MM.1S (cell line): ENCODE measurements around the gene TUFM.

Experiments
- DNase-seq: peaks from one replicate; pipeline ENCODE4 v3.0.0-alpha.2; 2015
- H2AFZ ChIP-seq: fragments of 300-600 bp; sonication (generic); 2 replicates; pipeline ENCODE4 v1.6.0; 2016; ENCODE audit warnings: antibody characterized with exemption, low read length
- H3F3A ChIP-seq: fragments of 300-600 bp; sonication (generic); 2 replicates; pipeline ENCODE4 v1.6.1; 2016; ENCODE audit warnings: mild to moderate bottlenecking, antibody characterized with exemption, low read length, moderate library complexity, mixed read lengths; ENCODE audit not compliant: insufficient read depth
- H3K27ac ChIP-seq: fragments of 300-600 bp; sonication (generic); 2 replicates; pipeline ENCODE4 v1.5.1; 2016; ENCODE audit warnings: mild to moderate bottlenecking, low read length
- H3K27me3 ChIP-seq: fragments of 300-600 bp; sonication (generic); replicated peaks from 2 replicates; pipeline ENCODE4 v1.6.0; 2016; ENCODE audit warnings: low read length; ENCODE audit not compliant: insufficient read depth
- H3K36me3 ChIP-seq: fragments of 300-600 bp; sonication (generic); replicated peaks from 2 replicates; pipeline ENCODE4 v1.6.1; 2016; ENCODE audit warnings: mild to moderate bottlenecking, low read length, mixed read lengths; ENCODE audit not compliant: insufficient read depth
- H3K4me1 ChIP-seq: fragments of 300-600 bp; sonication (generic); 2 replicates; pipeline ENCODE4 v1.6.1; 2016; ENCODE audit warnings: low read length, mixed read lengths
- H3K4me2 ChIP-seq: fragments of 300-600 bp; sonication (generic); 2 replicates; pipeline ENCODE4 v1.6.0; 2016; ENCODE audit warnings: low read depth, low read length
- H3K4me3 ChIP-seq: fragments of 300-600 bp; sonication (generic); 2 replicates; pipeline ENCODE4 v1.5.1; 2016; ENCODE audit warnings: low read length, mixed read lengths
- H3K79me2 ChIP-seq: fragments of 300-600 bp; sonication (generic); 2 replicates; pipeline ENCODE4 v1.6.1; 2016; ENCODE audit warnings: mixed run types, low read length, mixed read lengths
- H3K9ac ChIP-seq: fragments of 300-600 bp; sonication (generic); 2 replicates; pipeline ENCODE4 v1.6.1; 2016; ENCODE audit warnings: low read length, mixed read lengths
- H3K9me2 ChIP-seq: fragments of 300-600 bp; sonication (generic); replicated peaks from 2 replicates; pipeline ENCODE4 v1.6.1; 2016; ENCODE audit warnings: mild to moderate bottlenecking, low read length, mixed read lengths; ENCODE audit not compliant: insufficient read depth
- H3K9me3 ChIP-seq: fragments of 300-600 bp; sonication (generic); replicated peaks from 2 replicates; pipeline ENCODE4 v1.6.1; 2016; ENCODE audit warnings: mild to moderate bottlenecking, low read length, mixed read lengths; ENCODE audit not compliant: insufficient read depth
- H4K20me1 ChIP-seq: fragments of 300-600 bp; sonication (generic); 2 replicates; pipeline ENCODE4 v1.6.1; 2016; ENCODE audit warnings: mild to moderate bottlenecking, low read length, moderate library complexity, mixed read lengths; ENCODE audit not compliant: insufficient read depth
- CTCF ChIP-seq: fragments of 300-600 bp; sonication (generic); IDR thresholded peaks from 2 replicates; pipeline ENCODE4 v1.5.1; 2016; ENCODE audit warnings: antibody characterized with exemption, low read length, mixed read lengths
- EZH2 ChIP-seq: fragments of 300-600 bp; sonication (generic); optimal IDR thresholded peaks from 2 replicates; pipeline ENCODE3; 2017; ENCODE audit warnings: low read depth, mild to moderate bottlenecking, antibody characterized with exemption, low read length, mixed read lengths
- EZH2phosphoT487 ChIP-seq: fragments of 300-600 bp; sonication (generic); IDR thresholded peaks from 2 replicates; pipeline ENCODE4 v1.6.1; 2018; ENCODE audit warnings: antibody characterized with exemption, low read length

The TUFM gene

DNA sequence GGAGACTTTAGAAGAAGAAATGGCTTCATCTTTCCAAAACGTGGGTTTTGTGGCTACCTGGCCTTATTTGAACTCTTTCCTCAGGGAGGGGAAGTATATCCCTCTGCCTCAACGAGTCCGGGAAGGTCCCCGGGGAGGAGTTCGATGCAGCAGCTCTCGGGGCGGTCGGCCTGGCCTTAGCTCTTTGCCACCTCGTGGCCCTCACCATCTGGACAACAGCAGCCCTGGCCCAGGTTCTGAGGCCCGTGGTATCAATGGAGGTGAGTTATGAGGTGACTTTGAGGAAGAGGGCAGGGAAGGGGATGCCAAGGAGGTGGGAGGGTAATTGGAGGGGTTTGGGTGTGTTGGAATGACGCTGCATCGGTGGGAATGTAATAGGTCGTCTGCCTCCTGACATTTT, 15.6 kb downstream of the TUFM start:
- H4K20me1 ChIP-seq: peaks cover 6% of the 10 kb centered on the region; the same call in 1 of the 2 replicates
- no peaks in the 10 kb centered on the region for H3K9me2 ChIP-seq
- no peaks in the 10 kb centered on the region for H3K9me3 ChIP-seq
- no peak overlapping the region for H3K4me2 ChIP-seq
- no peak for DNase-seq
- no peak overlapping the region for H2AFZ ChIP-seq
- H3F3A ChIP-seq: no peaks in the 10 kb centered on the region
- TF ChIP-seq EZH2: no peak
- TF ChIP-seq EZH2phosphoT487: no peak
- TF ChIP-seq CTCF: no peak
- H3K36me3 ChIP-seq: peaks cover 63% of the 10 kb centered on the region
- H3K4me3 ChIP-seq: no peak overlapping the region
- no peak overlapping the region for H3K27ac ChIP-seq
- peaks cover 87% of the 10 kb centered on the region for H3K79me2 ChIP-seq
- no peaks in the 10 kb centered on the region for H3K27me3 ChIP-seq
- H3K9ac ChIP-seq: no peak overlapping the region
- H3K4me1 ChIP-seq: no peaks in the 10 kb centered on the region

- Histone ChIP-seq H3K27me3 (no peaks in the 10 kb centered on the region), H3K4me3 (no peak overlapping the region), H3K79me2 (peaks cover 94% of the 10 kb centered on the region), H3K9ac (no peak overlapping the region), H3K4me1 (peaks cover 7% of the 10 kb centered on the region; the same call in 1 of the 2 replicates), H2AFZ (no peak overlapping the region), H3K36me3 (peaks cover 60% of the 10 kb centered on the region), H4K20me1 (peaks cover 14% of the 10 kb centered on the region; the same call in 1 of the 2 replicates), H3F3A (no peaks in the 10 kb centered on the region), H3K9me2 (no peaks in the 10 kb centered on the region), H3K4me2 (no peak overlapping the region), H3K9me3 (no peaks in the 10 kb centered on the region), H3K27ac (no peak overlapping the region)
- TF ChIP-seq EZH2phosphoT487: no peak
- TF ChIP-seq CTCF: no peak
- no peak for TF ChIP-seq EZH2
- DNase-seq: no peak
These were observed 16.4 kb downstream of the TUFM start for GRCh38 chr16:28829747-28830146.

DNA sequence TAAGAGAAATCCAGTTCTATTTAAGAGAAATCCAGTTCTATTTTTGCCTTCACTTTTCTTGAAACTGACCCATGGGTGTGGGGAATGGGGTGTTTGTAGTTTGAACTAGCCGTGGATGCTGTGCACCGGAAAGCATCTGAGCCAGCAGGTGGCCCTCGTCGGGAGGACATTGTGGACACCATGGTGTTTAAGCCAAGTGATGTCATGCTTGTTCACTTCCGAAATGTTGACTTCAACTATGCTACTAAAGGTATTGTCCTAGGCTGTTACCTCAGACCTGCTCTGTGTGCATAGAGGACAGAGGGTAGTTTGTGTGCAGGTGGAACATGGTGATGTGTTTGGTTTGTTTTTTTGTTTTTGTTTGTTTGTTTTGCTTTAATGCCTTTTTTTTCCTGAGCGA, 20.0 kb downstream of the TUFM start:
- H3K4me3 ChIP-seq: no peak overlapping the region
- DNase-seq: no peak
- no peak overlapping the region for H3K9ac ChIP-seq
- H4K20me1 ChIP-seq: peaks cover 11% of the 10 kb centered on the region; the same call in 1 of the 2 replicates
- no peak for TF ChIP-seq EZH2
- no peak for TF ChIP-seq EZH2phosphoT487
- TF ChIP-seq CTCF: no peak
- peaks cover 85% of the 10 kb centered on the region for H3K79me2 ChIP-seq
- H3K9me3 ChIP-seq: no peaks in the 10 kb centered on the region
- H3K9me2 ChIP-seq: no peaks in the 10 kb centered on the region
- H3K27me3 ChIP-seq: no peaks in the 10 kb centered on the region
- H3K4me2 ChIP-seq: no peak overlapping the region
- no peaks in the 10 kb centered on the region for H3F3A ChIP-seq
- no peak overlapping the region for H3K27ac ChIP-seq
- H2AFZ ChIP-seq: no peak overlapping the region
- H3K36me3 ChIP-seq: peaks cover 36% of the 10 kb centered on the region
- peaks cover 12% of the 10 kb centered on the region; the same call in 1 of the 2 replicates for H3K4me1 ChIP-seq
